Fibroblast of lung (primary cell): ENCODE data around the gene CNIH1. TPM values are rescaled to one million over a fixed set of nuclear protein-coding genes. Genes with fewer than 3 reads are reported as not detected.
A peak's percentile ranks its signal among the peaks of the same experiment; 100 is the strongest.

ENCODE experiments used
- DNase-seq, 2 donors: peaks; one replicate each; pipeline versions ENCODE4 v3.0.0 to v3.0.0-alpha.2; 2010; ENCODE audit warnings: low read depth in 2 of 2
- H2AFZ ChIP-seq: 2 replicates; pipeline ENCODE4 v1.5.1; 2012; ENCODE audit warnings: low read length, control low read depth, inconsistent platforms
- H3K27ac ChIP-seq: 2 replicates; pipeline ENCODE4 v1.5.1; 2011; ENCODE audit warnings: low read length, control low read depth; ENCODE audit not compliant: insufficient read depth
- H3K27me3 ChIP-seq: 2 replicates; pipeline ENCODE4 v1.5.1; 2011; ENCODE audit warnings: mild to moderate bottlenecking, low read length; ENCODE audit not compliant: control insufficient read depth, insufficient read depth
- H3K36me3 ChIP-seq: 2 replicates; pipeline ENCODE4 v1.5.1; 2011; ENCODE audit warnings: low read length; ENCODE audit not compliant: control insufficient read depth, insufficient read depth
- H3K4me1 ChIP-seq: 2 replicates; pipeline ENCODE4 v1.5.1; 2011; ENCODE audit warnings: low read length; ENCODE audit not compliant: control insufficient read depth, insufficient read depth; ENCODE audit errors: extremely low read depth
- H3K4me2 ChIP-seq: 2 replicates; pipeline ENCODE4 v1.5.1; 2011; ENCODE audit warnings: low read length, control low read depth; ENCODE audit not compliant: insufficient read depth; ENCODE audit errors: extremely low read depth
- H3K4me3 ChIP-seq, 4 experiments: fragments of 200-600 bp in 1 of 4; sonication (generic) in 1 of 4; replicated peaks in 1 of 4; 2 replicates each; pipeline ENCODE4 v1.5.1; 2011 to 2016; ENCODE audit warnings: low read length in 4 of 4, low read depth in 3 of 4, mild to moderate bottlenecking in 3 of 4, control low read depth in 2 of 4, inconsistent platforms in 1 of 4, mixed read lengths in 1 of 4; ENCODE audit not compliant: insufficient read depth in 1 of 4; ENCODE audit errors: control extremely low read depth in 1 of 4
- H3K79me2 ChIP-seq: 2 replicates; pipeline ENCODE4 v1.5.1; 2012; ENCODE audit warnings: mild to moderate bottlenecking, low read length, inconsistent platforms; ENCODE audit not compliant: control insufficient read depth, insufficient read depth
- H3K9ac ChIP-seq: 2 replicates; pipeline ENCODE4 v1.5.1; 2011; ENCODE audit warnings: mild to moderate bottlenecking, low read length, control low read depth; ENCODE audit not compliant: insufficient read depth
- H3K9me3 ChIP-seq: 2 replicates; pipeline ENCODE4 v1.5.1; 2012; ENCODE audit warnings: low read depth, low read length; ENCODE audit not compliant: control insufficient read depth, insufficient read depth
- H4K20me1 ChIP-seq: 2 replicates; pipeline ENCODE4 v1.5.1; 2011; ENCODE audit warnings: low read length; ENCODE audit not compliant: control insufficient read depth, insufficient read depth; ENCODE audit errors: extremely low read depth
- CTCF ChIP-seq, 2 donors: IDR thresholded peaks in 1 of 2; conservative IDR thresholded peaks in 1 of 2; 1 replicate in 1 of 2; 2 replicates in 1 of 2; pipeline ENCODE4 v1.5.1; 2011 to 2012; ENCODE audit warnings: low read length in 2 of 2, control low read depth in 1 of 2, inconsistent platforms in 1 of 2, low read depth in 1 of 2, mild to moderate bottlenecking in 1 of 2
- EZH2 ChIP-seq: IDR thresholded peaks from 2 replicates; pipeline ENCODE4 v1.5.1; 2012; ENCODE audit warnings: low read length, control low read depth, mild to moderate bottlenecking; ENCODE audit errors: missing control alignments
- polyA plus RNA-seq, 2 donors: library from polyadenylated mRNA; depleted of rRNA in 1 of 2; stranded (reverse) in 1 of 2; unstranded in 1 of 2; fragments of >200 nt; gene quantifications; 2 replicates each; pipeline ENCODE4 v1.2.1, GENCODE V29; 2011 to 2012; ENCODE audit warnings: missing spikeins in 1 of 2
- total RNA-seq: library from RNA; depleted of rRNA; stranded (reverse); fragments of >200 nt; gene quantifications from 2 replicates; pipeline ENCODE4 v1.2.1, GENCODE V29; 2014

CNIH1 gene
- total and polyA plus RNA-seq, 2 donors (not counting 1 experiment from before 2014, with no cell fraction given), result 109 to 301 TPM

- Histone ChIP-seq H3K27me3 (no peaks in the 10 kb centered on the region), H3K79me2 (peaks cover 86% of the 10 kb centered on the region), H2AFZ (no peak overlapping the region), H3K9me3 (no peaks in the 10 kb centered on the region), H3K4me2 (no peak overlapping the region), H3K9ac (no peak overlapping the region), H3K4me3 (peak overlapping the region in 1 of 4 experiments; percentile 9), H3K27ac (peak overlapping the region; percentile 1), H3K4me1 (no peaks in the 10 kb centered on the region), H4K20me1 (no peaks in the 10 kb centered on the region), H3K36me3 (peaks cover 1% of the 10 kb centered on the region)
- TF ChIP-seq EZH2 (no peak), CTCF (conservative IDR thresholded peaks at IDR 0.05 in 1 of 2, IDR thresholded peaks at IDR 0.05 in 1 of 2; ENCODE audit: low read depth in 1 of 2, low read length in 2 of 2) (no peak)
- peak; percentile 57 to 89 for DNase-seq
These were observed 5.6 kb downstream of the CNIH1 start for GRCh38 chr14:54435500-54435981.

DNA sequence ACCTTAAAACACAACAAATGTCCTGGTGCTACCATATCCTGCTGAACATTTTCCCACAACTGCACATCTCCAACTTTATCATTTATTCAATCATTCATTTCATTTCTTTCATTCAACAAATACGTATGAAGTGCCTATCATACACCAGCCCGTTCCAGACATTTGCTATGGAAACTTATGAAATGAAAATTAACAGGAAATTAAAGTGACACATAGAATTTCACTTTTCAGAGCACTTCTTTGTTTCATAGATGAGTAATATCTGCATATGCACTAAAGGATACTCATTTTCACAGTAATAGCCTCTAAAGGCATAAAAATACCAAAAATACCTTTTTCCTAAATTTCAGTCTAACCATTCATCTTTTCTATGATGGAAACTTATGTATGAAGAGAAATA lies 12.6 kb downstream of the CNIH1 start:
- DNase-seq, result no peak
- no peak overlapping the region for H3K9ac ChIP-seq
- H3K27ac ChIP-seq, result no peak overlapping the region
- H3K4me1 ChIP-seq, result no peaks in the 10 kb centered on the region
- no peak for TF ChIP-seq EZH2
- no peak for TF ChIP-seq CTCF (conservative IDR thresholded peaks at IDR 0.05 in 1 of 2, IDR thresholded peaks at IDR 0.05 in 1 of 2; ENCODE audit: low read depth in 1 of 2, low read length in 2 of 2)
- H3K27me3 ChIP-seq, result no peaks in the 10 kb centered on the region
- H3K36me3 ChIP-seq, result peaks cover 5% of the 10 kb centered on the region
- no peak overlapping the region for H2AFZ ChIP-seq
- no peaks in the 10 kb centered on the region for H3K9me3 ChIP-seq
- H3K4me2 ChIP-seq, result no peak overlapping the region
- no peak overlapping the region for H3K4me3 ChIP-seq
- H3K79me2 ChIP-seq, result peaks cover 22% of the 10 kb centered on the region
- H4K20me1 ChIP-seq, result no peaks in the 10 kb centered on the region

DNA sequence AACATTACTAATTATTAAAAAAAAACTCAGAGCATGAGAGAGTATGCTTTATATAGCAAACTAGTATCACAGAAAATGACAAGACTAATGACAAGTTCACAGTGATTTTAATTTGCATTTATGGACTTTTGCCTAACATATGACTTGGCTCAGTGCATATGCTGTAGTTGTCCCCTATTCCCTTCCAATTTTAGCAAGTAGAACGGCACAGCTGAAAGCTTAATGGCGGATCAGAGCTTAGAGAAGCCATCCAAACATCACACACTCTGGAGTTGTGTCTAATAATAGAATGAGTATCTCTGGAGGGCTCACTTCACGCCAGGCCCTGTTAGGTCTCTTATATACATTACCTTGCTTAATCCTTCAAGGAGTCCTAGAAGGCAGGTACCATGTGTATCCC lies 13.3 kb downstream of the CNIH1 start:
- Histone ChIP-seq H3K79me2 (peaks cover 16% of the 10 kb centered on the region), H2AFZ (no peak overlapping the region), H3K36me3 (peaks cover 5% of the 10 kb centered on the region)

More for the DNA sequence above, 13.3 kb downstream of the CNIH1 start:
- Histone ChIP-seq H3K27me3 (no peaks in the 10 kb centered on the region), H3K4me3 (no peak overlapping the region), H3K4me1 (no peaks in the 10 kb centered on the region), H3K9me3 (no peaks in the 10 kb centered on the region), H4K20me1 (no peaks in the 10 kb centered on the region), H3K9ac (no peak overlapping the region), H3K4me2 (no peak overlapping the region), H3K27ac (no peak overlapping the region)
- TF ChIP-seq EZH2 (no peak), CTCF (conservative IDR thresholded peaks at IDR 0.05 in 1 of 2, IDR thresholded peaks at IDR 0.05 in 1 of 2; ENCODE audit: low read depth in 1 of 2, low read length in 2 of 2) (no peak)
- no peak for DNase-seq
